Amniotic epithelial cell (primary cell): ENCODE measurements around the gene ACP1.

Source experiments
- DNase-seq: peaks from one replicate; pipeline ENCODE4 v3.0.0-alpha.2; 2010; ENCODE audit warnings: low read depth

The ACP1 gene

GRCh38 chr2:280650-281110 lies 15.9 kb downstream of the ACP1 start:
- no peak for DNase-seq

- no peak for DNase-seq
Measured at GRCh38 chr2:281381-281780, 16.6 kb downstream of the ACP1 start.

- no peak for DNase-seq
Measured at GRCh38 chr2:282371-283263, 17.9 kb downstream of the ACP1 start.

GRCh38 chr2:283996-284794 lies 19.4 kb downstream of the ACP1 start:
- DNase-seq, result no peak

GRCh38 chr2:284896-285492 lies 20.2 kb downstream of the ACP1 start:
- DNase-seq, result no peak

GRCh38 chr2:285531-285930 lies 20.8 kb downstream of the ACP1 start:
- DNase-seq, result peak; percentile 91

- DNase-seq, result no peak
Measured at GRCh38 chr2:286035-286434, 21.3 kb downstream of the ACP1 start.

- DNase-seq, result peak; percentile 40
Measured at GRCh38 chr2:286774-287392, 22.1 kb downstream of the ACP1 start.

GRCh38 chr2:287471-287885 lies 22.7 kb downstream of the ACP1 start:
- peak; percentile 40 for DNase-seq

GRCh38 chr2:287911-288757 lies 23.4 kb downstream of the ACP1 start, which contains the start of gene ALKAL2:
ALKAL2 (minus strand) TSS chr2:288091; CDS start chr2:287835, 256 bp downstream.
- peak; percentile 17 for DNase-seq

GRCh38 chr2:288758-289361 lies 24.1 kb downstream of the ACP1 start:
- DNase-seq, result no peak

- no peak for DNase-seq
Measured at GRCh38 chr2:289362-290089, 24.8 kb downstream of the ACP1 start.

- DNase-seq, result peak; percentile 70
Measured at GRCh38 chr2:290090-290722, 25.5 kb downstream of the ACP1 start.

- DNase-seq, result no peak
Measured at GRCh38 chr2:295090-295489, 30.3 kb downstream of the ACP1 start.

- no peak for DNase-seq
Measured at GRCh38 chr2:296354-296753, 31.6 kb downstream of the ACP1 start.

- no peak for DNase-seq
Measured at GRCh38 chr2:305366-305765, 40.6 kb downstream of the ACP1 start.

GRCh38 chr2:309148-309953 lies 44.6 kb downstream of the ACP1 start:
- DNase-seq, result no peak

- no peak for DNase-seq
Measured at GRCh38 chr2:309954-310510, 45.3 kb downstream of the ACP1 start.
